ENCODE data around the gene ZSWIM1. TPM values are rescaled to one million over a fixed set of nuclear protein-coding genes. Genes with fewer than 3 reads are reported as not detected.
A peak's percentile ranks its signal among the peaks of the same experiment; 100 is the strongest.

Gene ZSWIM1
- total and polyA plus RNA-seq, 2 of the 13 experiments (the other 11 are each of a cell fraction or from before 2014, with no cell fraction given): 9.5 to 11.7 TPM

DNA sequence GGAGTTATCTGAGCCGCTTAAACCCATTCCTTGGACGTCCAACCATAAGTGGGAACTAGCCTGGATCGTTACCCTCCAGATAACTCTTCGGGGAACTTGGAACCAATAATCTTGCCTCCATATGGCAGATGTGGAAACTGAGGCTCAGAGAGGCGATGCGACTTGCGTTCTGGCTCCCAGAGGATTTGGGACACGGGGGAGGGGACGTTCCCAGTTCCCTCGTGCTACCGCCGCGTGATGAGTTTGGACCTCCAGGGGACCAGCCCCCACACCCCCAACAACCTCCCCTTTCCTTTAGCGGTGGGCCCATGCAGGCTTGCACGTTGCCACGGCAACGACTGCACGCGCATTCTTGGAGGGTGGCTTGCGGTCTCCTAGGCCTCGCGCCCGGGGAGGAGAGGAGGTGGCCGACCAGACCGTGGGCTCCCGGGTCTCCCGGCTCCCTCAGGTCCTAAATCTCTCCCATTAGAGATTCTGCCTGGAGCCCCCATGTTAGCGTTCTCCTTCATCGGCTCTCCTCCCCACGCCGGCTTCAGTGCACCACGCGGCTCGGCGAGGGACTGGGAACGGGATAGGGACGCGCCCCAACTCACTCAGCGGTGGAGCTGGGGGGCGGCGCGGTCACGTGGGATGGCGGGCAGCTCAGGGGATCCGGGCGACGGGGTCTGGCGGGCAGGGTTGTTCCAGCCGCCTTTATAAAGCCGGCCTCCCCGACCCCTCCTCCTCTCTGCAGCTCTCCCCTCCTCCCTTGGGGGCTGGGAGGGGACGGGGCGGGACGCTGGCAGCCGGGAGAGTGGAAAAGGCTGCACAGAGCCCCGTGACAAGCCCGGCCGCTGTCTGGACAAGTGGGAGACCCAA, 30.7 kb downstream of the ZSWIM1 start, which contains the start of gene PLTP (continued):
- no peak for TF ChIP-seq IKZF4 (CRISPR knock-in tag; IDR thresholded peaks at IDR 0.05; ENCODE audit: borderline replicate concordance, low read depth, not compliant biosample characterization)
- TF ChIP-seq, protein P1, sequence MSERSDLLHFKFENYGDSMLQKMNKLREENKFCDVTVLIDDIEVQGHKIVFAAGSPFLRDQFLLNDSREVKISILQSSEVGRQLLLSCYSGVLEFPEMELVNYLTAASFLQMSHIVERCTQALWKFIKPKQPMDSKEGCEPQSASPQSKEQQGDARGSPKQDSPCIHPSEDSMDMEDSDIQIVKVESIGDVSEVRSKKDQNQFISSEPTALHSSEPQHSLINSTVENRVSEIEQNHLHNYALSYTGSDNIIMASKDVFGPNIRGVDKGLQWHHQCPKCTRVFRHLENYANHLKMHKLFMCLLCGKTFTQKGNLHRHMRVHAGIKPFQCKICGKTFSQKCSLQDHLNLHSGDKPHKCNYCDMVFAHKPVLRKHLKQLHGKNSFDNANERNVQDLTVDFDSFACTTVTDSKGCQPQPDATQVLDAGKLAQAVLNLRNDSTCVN (CRISPR knock-in tag; IDR thresholded peaks at IDR 0.05; ENCODE audit: borderline replicate concordance): no peak; the same call in 1 of the 2 replicates
- TF ChIP-seq ZFP37 (CRISPR knock-in tag; IDR thresholded peaks at IDR 0.05; ENCODE audit: borderline replicate concordance): no peak
- no peak for TF ChIP-seq KDM3A (CRISPR knock-in tag; IDR thresholded peaks at IDR 0.05; ENCODE audit: low read depth)
- TF ChIP-seq KDM2A (CRISPR knock-in tag; IDR thresholded peaks at IDR 0.05; ENCODE audit: borderline replicate concordance, low read depth): peak; percentile 66; the same call in 1 of the 2 replicates
- no peak for TF ChIP-seq SRY (CRISPR knock-in tag; IDR thresholded peaks at IDR 0.05)
- TF ChIP-seq, protein P2, sequence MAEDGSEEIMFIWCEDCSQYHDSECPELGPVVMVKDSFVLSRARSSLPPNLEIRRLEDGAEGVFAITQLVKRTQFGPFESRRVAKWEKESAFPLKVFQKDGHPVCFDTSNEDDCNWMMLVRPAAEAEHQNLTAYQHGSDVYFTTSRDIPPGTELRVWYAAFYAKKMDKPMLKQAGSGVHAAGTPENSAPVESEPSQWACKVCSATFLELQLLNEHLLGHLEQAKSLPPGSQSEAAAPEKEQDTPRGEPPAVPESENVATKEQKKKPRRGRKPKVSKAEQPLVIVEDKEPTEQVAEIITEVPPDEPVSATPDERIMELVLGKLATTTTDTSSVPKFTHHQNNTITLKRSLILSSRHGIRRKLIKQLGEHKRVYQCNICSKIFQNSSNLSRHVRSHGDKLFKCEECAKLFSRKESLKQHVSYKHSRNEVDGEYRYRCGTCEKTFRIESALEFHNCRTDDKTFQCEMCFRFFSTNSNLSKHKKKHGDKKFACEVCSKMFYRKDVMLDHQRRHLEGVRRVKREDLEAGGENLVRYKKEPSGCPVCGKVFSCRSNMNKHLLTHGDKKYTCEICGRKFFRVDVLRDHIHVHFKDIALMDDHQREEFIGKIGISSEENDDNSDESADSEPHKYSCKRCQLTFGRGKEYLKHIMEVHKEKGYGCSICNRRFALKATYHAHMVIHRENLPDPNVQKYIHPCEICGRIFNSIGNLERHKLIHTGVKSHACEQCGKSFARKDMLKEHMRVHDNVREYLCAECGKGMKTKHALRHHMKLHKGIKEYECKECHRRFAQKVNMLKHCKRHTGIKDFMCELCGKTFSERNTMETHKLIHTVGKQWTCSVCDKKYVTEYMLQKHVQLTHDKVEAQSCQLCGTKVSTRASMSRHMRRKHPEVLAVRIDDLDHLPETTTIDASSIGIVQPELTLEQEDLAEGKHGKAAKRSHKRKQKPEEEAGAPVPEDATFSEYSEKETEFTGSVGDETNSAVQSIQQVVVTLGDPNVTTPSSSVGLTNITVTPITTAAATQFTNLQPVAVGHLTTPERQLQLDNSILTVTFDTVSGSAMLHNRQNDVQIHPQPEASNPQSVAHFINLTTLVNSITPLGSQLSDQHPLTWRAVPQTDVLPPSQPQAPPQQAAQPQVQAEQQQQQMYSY (CRISPR knock-in tag; IDR thresholded peaks at IDR 0.05): no peak
- no peak for TF ChIP-seq ZNF383 (CRISPR knock-in tag; IDR thresholded peaks at IDR 0.05; ENCODE audit: borderline replicate concordance)
- TF ChIP-seq ZNF766 (CRISPR knock-in tag; IDR thresholded peaks at IDR 0.05; ENCODE audit: borderline replicate concordance): no peak
- TF ChIP-seq, protein P3, sequence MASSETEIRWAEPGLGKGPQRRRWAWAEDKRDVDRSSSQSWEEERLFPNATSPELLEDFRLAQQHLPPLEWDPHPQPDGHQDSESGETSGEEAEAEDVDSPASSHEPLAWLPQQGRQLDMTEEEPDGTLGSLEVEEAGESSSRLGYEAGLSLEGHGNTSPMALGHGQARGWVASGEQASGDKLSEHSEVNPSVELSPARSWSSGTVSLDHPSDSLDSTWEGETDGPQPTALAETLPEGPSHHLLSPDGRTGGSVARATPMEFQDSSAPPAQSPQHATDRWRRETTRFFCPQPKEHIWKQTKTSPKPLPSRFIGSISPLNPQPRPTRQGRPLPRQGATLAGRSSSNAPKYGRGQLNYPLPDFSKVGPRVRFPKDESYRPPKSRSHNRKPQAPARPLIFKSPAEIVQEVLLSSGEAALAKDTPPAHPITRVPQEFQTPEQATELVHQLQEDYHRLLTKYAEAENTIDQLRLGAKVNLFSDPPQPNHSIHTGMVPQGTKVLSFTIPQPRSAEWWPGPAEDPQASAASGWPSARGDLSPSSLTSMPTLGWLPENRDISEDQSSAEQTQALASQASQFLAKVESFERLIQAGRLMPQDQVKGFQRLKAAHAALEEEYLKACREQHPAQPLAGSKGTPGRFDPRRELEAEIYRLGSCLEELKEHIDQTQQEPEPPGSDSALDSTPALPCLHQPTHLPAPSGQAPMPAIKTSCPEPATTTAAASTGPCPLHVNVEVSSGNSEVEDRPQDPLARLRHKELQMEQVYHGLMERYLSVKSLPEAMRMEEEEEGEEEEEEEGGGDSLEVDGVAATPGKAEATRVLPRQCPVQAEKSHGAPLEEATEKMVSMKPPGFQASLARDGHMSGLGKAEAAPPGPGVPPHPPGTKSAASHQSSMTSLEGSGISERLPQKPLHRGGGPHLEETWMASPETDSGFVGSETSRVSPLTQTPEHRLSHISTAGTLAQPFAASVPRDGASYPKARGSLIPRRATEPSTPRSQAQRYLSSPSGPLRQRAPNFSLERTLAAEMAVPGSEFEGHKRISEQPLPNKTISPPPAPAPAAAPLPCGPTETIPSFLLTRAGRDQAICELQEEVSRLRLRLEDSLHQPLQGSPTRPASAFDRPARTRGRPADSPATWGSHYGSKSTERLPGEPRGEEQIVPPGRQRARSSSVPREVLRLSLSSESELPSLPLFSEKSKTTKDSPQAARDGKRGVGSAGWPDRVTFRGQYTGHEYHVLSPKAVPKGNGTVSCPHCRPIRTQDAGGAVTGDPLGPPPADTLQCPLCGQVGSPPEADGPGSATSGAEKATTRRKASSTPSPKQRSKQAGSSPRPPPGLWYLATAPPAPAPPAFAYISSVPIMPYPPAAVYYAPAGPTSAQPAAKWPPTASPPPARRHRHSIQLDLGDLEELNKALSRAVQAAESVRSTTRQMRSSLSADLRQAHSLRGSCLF (CRISPR knock-in tag; IDR thresholded peaks at IDR 0.05; ENCODE audit: borderline replicate concordance): no peak
- TF ChIP-seq HOXD1 (CRISPR knock-in tag; IDR thresholded peaks at IDR 0.05): no peak
- TF ChIP-seq, protein P4, sequence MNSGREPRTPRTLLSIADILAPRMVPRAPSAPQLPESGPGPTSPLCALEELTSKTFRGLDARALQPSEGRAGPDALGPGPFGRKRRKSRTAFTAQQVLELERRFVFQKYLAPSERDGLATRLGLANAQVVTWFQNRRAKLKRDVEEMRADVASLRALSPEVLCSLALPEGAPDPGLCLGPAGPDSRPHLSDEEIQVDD (CRISPR knock-in tag; IDR thresholded peaks at IDR 0.05; ENCODE audit: borderline replicate concordance): no peak
- TF ChIP-seq CC2D1A (CRISPR knock-in tag; IDR thresholded peaks at IDR 0.05): no peak
- TF ChIP-seq ZSCAN22 (CRISPR knock-in tag; IDR thresholded peaks at IDR 0.05): no peak
- no peak for TF ChIP-seq ZBTB21 (CRISPR knock-in tag; IDR thresholded peaks at IDR 0.05)
- no peak for TF ChIP-seq ZNF839 (CRISPR knock-in tag; IDR thresholded peaks at IDR 0.05; ENCODE audit: borderline replicate concordance)
- no peak for TF ChIP-seq ZNF33B (CRISPR knock-in tag; IDR thresholded peaks at IDR 0.05)
- no peak for TF ChIP-seq THAP11 (CRISPR knock-in tag; IDR thresholded peaks at IDR 0.05)
- TF ChIP-seq ELF4 (CRISPR knock-in tag; IDR thresholded peaks at IDR 0.05; ENCODE audit: borderline replicate concordance): no peak
